Activated T-helper 1 cell treated with anti-CD3 and anti-CD28 coated beads, Interleukin-2, amount 50 U/mL, for 16 hours (primary cell): Measurements from ENCODE around the gene ZNF195.
"Not testable (repeated sequence)": the region's sequence is repeated elsewhere in the genome, so short reads cannot be mapped to it uniquely, and the experiment has no call there.

Experiments used
- DNase-seq, 2 donors: peaks; one replicate each; pipeline ENCODE4 v3.0.0-alpha.2; 2020; ENCODE audit warnings: low read depth in 1 of 2, low spot score in 1 of 2

Gene ZNF195

DNA sequence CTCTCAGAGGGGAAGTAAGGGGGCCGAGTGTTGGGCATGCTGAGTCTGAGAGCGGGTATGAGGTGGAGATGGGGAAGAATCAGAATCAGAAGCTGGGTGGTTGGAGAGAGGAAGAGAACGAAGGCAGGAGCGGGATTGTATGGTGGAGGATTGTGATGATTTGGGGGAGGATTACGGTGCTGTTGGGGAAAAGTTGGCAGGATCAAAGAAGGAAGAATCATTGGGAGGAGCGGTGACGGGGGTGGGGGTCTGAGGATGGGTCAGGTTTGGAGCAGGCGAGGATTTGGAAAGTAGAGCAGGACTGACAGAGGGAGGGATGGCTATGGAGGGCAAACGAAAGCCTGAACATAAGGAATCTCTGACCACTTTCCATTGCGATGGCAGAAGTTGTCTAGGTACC lies 22.1 kb downstream of the ZNF195 start:
- DNase-seq = no peak

DNA sequence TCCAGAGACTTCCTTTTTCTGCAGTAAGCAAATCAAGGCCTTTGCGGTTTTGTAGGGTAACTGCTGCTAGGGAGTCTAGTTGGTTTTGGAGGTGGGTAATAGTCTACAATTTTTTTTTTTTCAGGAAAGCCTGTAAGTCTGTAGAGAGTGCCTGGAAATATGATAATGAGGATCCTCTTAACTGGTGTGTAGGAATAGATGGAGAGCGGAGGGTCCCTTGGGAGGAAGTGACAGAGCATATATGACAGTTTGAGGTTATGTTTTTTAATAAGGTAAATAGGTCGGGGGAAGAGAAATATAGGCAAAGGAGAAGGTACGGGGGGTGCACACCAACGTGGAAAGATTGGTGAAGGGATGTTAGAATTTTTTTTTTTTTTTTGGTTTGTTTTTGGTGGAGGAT lies 25.9 kb downstream of the ZNF195 start:
- DNase-seq = no peak

DNA sequence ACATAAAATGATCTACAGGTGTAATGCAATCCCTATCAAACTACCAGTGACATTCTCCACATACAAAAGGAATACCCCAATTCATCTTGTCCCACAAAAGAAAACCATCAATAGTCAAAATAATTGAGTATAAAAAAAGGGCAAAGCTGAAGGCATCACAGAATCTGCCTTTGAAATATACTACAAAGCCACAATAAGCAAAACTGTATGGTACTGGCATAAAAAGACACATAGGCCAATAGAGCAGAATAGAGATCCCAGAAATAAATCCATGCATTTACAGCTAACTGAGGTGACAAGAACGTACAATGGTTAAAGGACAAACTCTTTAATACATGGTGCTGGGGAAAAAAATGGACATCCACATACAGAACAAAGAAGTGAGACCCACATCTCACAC lies 31.8 kb downstream of the ZNF195 start:
- no peak for DNase-seq

DNA sequence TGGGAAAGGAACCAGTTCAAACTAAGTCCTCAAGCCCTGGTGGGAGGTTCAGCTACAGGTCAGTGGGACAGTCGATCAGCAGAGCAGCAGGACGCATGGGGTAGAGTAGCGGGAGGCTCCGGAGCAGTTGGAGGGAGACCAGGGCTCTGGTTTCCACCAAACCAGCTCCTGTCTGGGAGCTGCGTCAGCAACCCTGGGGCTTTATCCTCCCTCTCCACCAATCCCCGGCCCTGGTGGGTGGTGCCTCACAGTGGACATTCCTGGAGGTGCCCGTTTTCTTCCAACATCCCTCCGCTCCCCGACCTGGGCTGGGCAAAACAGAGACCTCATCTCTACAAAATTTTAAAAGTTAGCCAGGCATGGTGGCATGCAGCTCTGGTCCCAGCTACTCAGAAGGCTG lies 32.4 kb downstream of the ZNF195 start:
- no peak for DNase-seq

DNA sequence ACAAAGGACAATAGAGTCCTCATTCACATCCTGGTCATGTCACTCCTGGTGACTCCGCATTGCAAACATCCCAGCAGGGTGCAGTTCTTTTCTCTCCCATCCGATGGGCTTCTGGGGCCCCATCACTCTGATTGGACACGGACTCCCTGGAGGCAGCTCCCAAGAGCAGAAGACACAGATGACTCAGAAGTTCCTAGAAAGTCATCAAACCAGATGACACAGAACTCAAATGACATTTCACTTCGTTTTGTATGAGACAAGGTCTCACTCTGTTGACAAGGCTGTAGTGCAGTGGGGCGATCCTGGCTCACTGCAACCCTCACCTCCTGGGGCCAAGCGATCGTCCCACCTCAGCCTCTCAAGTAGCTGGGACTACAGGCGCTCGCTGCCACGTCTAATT lies 33.2 kb downstream of the ZNF195 start:
- no peak for DNase-seq

DNA sequence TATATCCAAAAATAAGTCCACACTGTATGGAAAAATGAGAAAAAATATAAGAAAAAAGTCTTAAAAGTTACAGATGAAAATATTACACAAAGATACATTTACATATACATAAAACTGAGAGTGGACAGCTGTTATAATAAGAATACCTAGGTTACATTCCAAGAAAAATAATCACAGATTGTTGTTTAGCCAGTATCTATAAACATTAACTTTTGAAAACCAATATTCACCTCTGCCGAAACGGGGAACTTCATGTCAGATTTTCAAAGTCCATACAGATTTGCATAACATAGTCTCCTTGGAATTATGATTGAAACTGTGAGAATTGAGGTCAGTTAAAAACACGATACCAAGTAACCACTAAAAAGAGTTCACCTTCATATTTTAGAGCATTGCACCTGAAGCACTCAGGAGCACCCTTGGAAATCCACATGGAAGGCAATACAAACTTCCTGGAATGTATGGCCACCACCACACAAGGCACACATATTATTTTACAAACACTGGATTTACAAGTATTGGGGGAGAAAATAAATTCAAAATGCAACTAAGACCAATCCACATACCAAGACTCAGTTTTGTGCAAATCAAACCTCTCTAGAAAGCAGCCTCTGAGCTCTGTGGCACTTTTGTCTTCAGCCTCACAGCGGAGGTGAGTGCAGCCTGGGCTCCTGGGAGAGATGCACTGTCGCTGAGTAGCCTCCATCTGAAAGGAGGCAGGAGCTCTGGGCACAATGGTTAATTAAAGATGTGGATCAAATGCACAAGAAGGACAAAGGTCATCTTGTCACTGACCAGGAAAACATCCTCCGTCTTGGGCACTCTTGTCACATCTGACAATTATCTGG lies 34.4 kb downstream of the ZNF195 start:
- no peak for DNase-seq

DNA sequence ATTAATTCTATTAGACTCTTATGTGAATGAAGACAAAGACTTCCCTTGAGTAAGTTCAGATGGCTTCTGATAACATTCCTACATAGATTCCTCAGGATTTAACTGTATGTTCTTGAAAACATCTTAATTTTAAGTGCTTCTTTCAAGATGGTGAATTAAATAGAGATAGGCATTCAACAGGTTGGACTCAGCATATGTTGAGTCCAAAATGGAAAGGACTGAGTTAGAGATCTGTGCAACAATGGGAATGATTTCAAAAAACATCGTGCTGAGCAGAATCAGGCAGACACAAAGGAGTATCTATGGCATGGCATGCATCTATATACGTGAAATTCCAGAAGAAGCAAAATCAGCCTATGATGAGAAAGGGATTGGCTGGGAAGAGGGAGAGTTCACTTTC lies 36.2 kb downstream of the ZNF195 start:
- DNase-seq = no peak

DNA sequence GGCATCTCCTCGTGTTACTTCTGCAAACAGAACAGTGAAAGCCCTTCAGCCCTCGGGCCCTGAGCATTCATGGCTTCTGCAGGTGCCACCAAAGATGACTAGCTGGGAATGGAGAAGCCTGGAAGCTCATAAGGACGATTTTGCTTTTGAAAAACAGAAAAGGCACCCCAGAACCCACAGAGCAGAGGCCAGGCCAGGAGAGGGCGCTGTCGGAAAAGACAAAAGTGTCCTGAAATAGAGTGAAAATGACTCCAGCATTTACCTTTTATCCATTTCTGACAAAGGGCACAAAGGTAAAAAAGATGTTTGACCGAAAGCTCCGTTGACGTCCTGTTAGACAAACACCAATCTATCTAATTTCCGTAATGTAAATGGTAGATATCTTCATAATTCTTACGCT lies 37.6 kb downstream of the ZNF195 start:
- peak; percentile 26 to 46 for DNase-seq

DNA sequence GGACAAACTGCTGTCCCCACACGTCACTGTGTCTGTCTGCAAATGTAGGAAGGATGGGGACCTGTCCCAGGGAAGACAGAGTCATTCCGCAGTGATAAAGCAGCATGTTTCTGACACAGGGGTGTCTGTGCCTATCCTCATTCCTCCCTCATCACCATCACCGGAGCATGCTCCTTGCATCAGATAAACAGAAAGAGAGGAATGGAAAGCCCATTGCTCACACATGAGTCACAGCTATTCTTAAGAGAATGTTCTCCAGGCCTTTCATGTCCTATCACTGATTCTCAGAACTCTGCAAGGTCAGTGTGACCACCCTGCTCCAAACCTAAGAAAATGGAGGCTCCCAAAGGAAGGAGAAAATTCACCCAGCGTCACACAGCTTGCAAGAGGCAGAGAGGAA lies 38.9 kb downstream of the ZNF195 start:
- no peak for DNase-seq

DNA sequence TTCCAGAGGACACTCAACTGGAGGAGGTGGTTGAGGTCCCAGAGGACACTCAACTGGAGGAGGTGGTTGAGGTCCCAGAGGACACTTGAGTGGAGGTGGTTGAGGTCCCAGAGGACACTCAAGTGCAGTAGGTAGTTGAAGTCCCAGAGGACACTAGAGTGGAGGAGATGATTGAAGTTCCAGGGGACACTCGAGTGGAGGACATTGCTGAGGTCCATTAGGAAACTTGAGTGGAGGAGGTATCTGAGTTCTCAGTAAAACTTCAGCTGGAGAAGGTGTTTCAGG lies 39.7 kb downstream of the ZNF195 start:
- no peak for DNase-seq

DNA sequence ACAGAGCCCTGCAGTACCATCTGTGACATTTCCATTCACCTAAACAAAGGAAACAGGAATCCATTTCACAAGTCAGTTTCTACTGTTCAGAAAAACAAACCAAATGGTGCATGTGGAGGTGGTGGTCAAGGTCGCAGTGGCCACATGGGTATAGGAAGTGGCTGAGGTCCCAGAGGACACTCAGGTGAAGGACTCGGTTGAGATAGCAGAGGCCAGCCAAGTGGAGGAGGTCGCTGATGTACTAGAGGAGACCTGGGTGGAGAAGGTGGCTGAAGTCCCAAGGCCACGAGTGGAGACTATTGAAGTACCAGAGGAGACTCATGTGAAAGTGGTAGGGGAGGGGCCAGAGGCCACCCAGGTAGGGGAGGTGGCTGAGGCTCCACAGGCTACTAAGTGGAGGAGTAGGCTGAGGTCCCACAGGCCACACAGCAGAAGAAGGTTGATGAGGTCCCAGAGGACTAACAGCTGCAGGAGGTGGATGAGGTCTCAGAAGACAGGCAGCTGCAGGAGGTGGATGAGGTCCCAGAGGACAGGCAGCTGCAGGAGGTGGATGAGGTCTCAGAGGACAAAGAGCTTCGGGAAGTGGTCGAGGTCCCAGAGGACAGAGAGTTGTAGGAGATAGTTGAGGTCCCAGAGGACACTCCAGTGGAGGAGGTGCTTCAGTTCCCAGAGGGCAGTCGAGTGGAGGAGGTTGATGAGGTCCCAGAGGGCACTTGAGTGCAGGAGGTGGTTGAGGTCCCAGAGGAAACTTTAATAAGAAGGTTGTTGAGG lies 40.2 kb downstream of the ZNF195 start:
- DNase-seq = no peak

DNA sequence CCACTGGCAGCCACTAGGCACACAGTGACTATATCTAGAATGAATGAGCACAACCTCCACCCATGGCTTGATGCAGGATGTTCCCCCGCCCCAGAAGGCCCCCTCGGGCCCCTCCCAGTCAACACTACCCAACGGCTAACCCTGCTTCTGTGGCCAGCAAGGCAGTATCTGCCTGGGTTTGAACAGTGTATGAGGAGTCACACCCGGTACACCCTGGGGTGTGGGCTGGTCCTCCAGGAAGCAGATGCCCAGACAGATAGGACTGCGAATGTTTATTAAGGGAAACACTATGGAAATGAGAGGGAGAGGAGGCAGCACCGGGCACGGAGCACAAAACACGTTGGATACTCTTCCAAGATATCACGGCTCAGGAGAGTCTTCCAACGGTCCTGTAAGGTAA lies 42.5 kb downstream of the ZNF195 start:
- DNase-seq = not testable (repeated sequence)

DNA sequence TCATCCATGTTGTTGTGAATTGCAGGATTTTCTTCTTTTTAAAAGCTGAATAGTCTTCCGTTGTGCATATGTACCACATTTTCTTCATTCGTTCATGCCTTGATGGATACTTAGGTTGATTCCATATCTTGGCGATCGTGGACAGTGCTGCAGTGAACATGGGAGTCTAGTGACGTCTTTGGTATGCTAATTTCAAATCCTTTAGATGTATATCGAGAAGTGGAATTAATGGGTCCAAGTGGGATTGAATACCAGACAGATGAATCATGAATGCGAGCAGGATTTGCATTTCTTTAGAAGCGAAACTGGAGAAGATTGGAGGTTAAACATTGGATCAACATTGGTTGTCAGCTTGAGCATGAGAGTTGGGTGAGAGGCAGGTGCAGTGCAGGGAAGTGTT lies 45.8 kb downstream of the ZNF195 start:
- DNase-seq = not testable (repeated sequence)

DNA sequence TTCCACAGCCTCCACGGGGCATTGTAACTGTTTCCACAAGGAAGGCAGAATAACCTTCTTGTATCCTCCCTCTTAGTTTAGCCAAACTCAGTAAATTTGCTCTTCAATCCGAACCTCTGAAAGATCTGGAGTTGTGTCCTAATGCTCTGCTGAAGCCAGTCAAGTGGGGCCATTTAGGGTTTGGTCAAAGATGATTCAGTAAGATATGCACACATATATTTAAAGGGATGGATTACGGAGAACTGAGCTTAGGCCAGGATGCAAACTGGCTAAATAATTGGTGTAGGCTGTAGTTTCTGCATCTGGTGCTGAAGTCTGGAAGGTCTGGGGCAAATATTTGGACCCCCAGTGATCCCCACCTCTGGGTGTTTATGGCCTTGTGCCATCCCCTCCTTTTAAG lies 47.9 kb downstream of the ZNF195 start:
- not testable (repeated sequence) for DNase-seq

DNA sequence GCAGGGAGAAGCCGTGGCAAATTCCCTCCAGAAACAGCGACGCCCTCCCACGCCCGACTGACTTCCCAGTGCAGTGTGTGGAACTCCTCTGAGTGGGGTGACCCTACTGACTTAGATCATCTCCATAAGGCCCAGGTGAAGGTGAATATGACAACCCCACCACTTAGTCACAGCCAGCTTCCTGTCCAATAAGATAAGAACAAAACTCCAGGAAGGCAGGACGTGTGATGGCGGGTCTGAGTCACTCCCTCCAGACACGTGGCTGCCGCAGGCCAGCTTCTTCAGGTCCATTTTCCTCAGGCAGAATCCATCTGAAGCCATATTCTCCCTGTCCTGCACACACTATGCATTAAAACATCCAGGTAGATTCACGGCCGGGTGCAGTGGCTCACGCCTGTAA lies 48.9 kb downstream of the ZNF195 start:
- not testable (repeated sequence) for DNase-seq

DNA sequence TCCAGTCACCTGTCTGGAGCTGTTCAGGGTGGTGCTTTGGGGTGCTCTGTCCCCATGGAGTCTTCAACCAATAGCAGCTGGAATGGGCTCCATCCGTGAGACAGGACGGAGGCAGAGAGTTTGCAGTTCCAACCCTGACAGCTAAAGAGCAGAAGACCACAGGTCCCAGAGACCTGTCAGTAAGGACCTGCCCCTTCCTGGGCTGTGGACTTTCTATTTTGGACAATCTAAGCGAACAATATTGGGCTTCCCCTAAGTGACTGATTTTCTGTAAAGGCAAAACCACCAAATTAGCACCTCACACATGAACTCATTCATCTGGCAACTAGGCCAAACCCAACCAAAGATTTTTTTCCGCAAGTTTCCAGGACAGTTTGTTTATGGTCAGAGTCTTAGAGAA lies 50.4 kb downstream of the ZNF195 start:
- not testable (repeated sequence) for DNase-seq

DNA sequence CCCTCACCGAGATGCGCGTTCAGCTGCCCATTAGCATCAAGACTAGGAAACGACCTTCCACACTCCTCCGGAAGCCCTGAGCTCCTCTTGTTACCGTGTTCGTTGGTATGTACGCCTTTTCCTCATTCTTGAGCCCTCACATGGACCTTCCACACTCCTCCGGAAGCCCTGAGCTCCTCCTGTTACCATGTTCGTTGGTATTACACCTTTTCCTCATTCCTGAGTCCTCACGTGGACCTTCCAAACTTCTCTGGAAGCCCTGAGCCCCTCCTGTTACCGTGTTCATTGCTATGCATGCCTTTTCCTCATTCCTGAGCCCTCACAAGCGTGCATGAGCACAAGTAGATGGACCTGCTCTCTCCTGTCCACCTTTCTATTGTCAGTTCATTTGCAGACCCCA lies 52.5 kb downstream of the ZNF195 start:
- not testable (repeated sequence) for DNase-seq

DNA sequence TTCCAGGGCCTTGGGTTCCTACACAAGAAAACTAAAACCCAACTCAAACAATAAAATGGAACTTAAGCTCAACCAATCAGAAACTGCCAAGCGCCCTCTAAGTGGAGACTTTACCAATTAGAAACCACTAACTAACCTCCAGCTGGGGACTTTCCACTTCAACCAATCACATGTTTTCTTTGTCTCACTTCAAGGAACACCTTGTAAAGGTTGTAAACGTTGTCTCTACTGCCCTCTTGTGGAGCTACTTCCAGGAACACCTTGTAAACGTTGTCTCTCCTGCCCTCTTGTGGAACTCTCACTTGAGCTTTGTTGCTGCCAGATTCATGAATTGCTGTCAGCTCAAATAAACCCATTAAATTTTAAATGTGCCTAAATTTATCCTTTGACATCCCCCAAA lies 54.2 kb downstream of the ZNF195 start:
- DNase-seq = not testable (repeated sequence)
